NCI-H774 (cell line): ENCODE results near the gene NR5A1.

Experiments used
- DNase-seq: peaks from one replicate; lab custom pipeline; 2025; lab: John Stamatoyannopoulos, UW

Gene NR5A1

GRCh38 chr9:124457887-124458431 lies 49.2 kb downstream of the NR5A1 start:
- no peak for DNase-seq

- no peak for DNase-seq
Measured at GRCh38 chr9:124457079-124457886, 49.9 kb downstream of the NR5A1 start.

- DNase-seq: no peak
Measured at GRCh38 chr9:124456341-124457078, 50.7 kb downstream of the NR5A1 start.

GRCh38 chr9:124455820-124456219 lies 51.4 kb downstream of the NR5A1 start:
- no peak for DNase-seq

- DNase-seq: no peak
Measured at GRCh38 chr9:124454791-124455443, 52.3 kb downstream of the NR5A1 start.

- DNase-seq: no peak
Measured at GRCh38 chr9:124454296-124454695, 52.9 kb downstream of the NR5A1 start.

- DNase-seq: no peak
Measured at GRCh38 chr9:124453586-124454191, 53.5 kb downstream of the NR5A1 start.

GRCh38 chr9:124452841-124453585 lies 54.2 kb downstream of the NR5A1 start:
- DNase-seq: no peak

GRCh38 chr9:124452326-124452725 lies 54.9 kb downstream of the NR5A1 start:
- no peak for DNase-seq

- no peak for DNase-seq
Measured at GRCh38 chr9:124450931-124451661, 56.1 kb downstream of the NR5A1 start.

- peak; percentile 64 for DNase-seq
Measured at GRCh38 chr9:124450241-124450924, 56.8 kb downstream of the NR5A1 start, which contains the start of gene ADGRD2. ADGRD2 (plus strand) TSS chr9:124450451; CDS start chr9:124451667, 1,216 bp downstream.

GRCh38 chr9:124449381-124450151 lies 57.6 kb downstream of the NR5A1 start:
- DNase-seq: no peak

- DNase-seq: no peak
Measured at GRCh38 chr9:124448019-124448418, 59.2 kb downstream of the NR5A1 start.

- no peak for DNase-seq
Measured at GRCh38 chr9:124447297-124447661, 59.9 kb downstream of the NR5A1 start.

GRCh38 chr9:124444166-124444565 lies 63.0 kb downstream of the NR5A1 start:
- no peak for DNase-seq

- no peak for DNase-seq
Measured at GRCh38 chr9:124443625-124444024, 63.6 kb downstream of the NR5A1 start.

GRCh38 chr9:124442826-124443225 lies 64.4 kb downstream of the NR5A1 start:
- DNase-seq: no peak

- DNase-seq: no peak
Measured at GRCh38 chr9:124442379-124442778, 64.8 kb downstream of the NR5A1 start.

GRCh38 chr9:124441291-124441690 lies 65.9 kb downstream of the NR5A1 start:
- DNase-seq: no peak
